Breast epithelium (tissue), 4 donors: Measurements from ENCODE around the gene SNAPC5. TPM values are rescaled to one million over a fixed set of nuclear protein-coding genes. Genes with fewer than 3 reads are reported as not detected.
A peak's percentile ranks its signal among the peaks of the same experiment; 100 is the strongest.

ENCODE experiments used
- DNase-seq, 2 donors: peaks; one replicate each; pipeline ENCODE4 v3.0.0-alpha.2; 2019; ENCODE audit warnings: low spot score in 2 of 2
- H3K27ac ChIP-seq, 2 donors: fragments of 200-600 bp; sonication (generic) in 1 of 2; one replicate each; pipeline ENCODE4 v1.5.1; 2016 to 2019; ENCODE audit warnings: mild to moderate bottlenecking in 1 of 2
- H3K27me3 ChIP-seq, 2 donors: fragments of 200-600 bp; sonication (generic) in 1 of 2; one replicate each; pipeline versions ENCODE4 v1.5.1 to v1.6.0; 2017 to 2019; ENCODE audit warnings: control low read depth in 1 of 2, mild to moderate bottlenecking in 1 of 2
- H3K36me3 ChIP-seq: fragments of 200-600 bp; one replicate; pipeline ENCODE4 v1.5.1; 2019
- H3K4me1 ChIP-seq, 2 donors: fragments of 200-600 bp; sonication (generic); one replicate each; pipeline ENCODE4 v1.5.1; 2016 to 2019; ENCODE audit warnings: control low read depth in 1 of 2
- H3K4me3 ChIP-seq, 3 donors: fragments of 200-600 bp; sonication (generic); 1 replicate in 2 of 3; 2 replicates in 1 of 3; pipeline ENCODE4 v1.5.1; 2016 to 2019; ENCODE audit warnings: mild to moderate bottlenecking in 3 of 3, moderate library complexity in 2 of 3
- H3K9me3 ChIP-seq, 2 donors: fragments of 200-600 bp; sonication (generic) in 1 of 2; one replicate each; pipeline ENCODE4 v1.5.1; 2016 to 2019; ENCODE audit warnings: control low read depth in 1 of 2
- POLR2A ChIP-seq: fragments of 450-650 bp; IDR thresholded peaks from one replicate; pipeline ENCODE4 v1.6.1; 2016; ENCODE audit warnings: antibody characterized with exemption, mild to moderate bottlenecking, moderate library complexity
- POLR2AphosphoS5 ChIP-seq, 3 donors: sonication (generic); formaldehyde crosslinking; IDR thresholded peaks; one replicate each; pipeline ENCODE4 v1.6.1; 2017; ENCODE audit warnings: antibody characterized with exemption in 3 of 3
- intact Hi-C: fragments of 100-400 bp; cut with DNase I; formaldehyde crosslinking; loops from one replicate; pipeline ENCODE4 v1.15.1; 2023; ENCODE audit warnings: low total_unique reads
- total RNA-seq, 3 donors: library from RNA; depleted of rRNA; stranded (reverse); fragments of >200 nt; gene quantifications; one replicate each; pipeline ENCODE4 v1.1.0, GENCODE V29; 2016
- TF ChIP-seq, protein P1 (sequence below), 3 donors: fragments of 450-650 bp; IDR thresholded peaks; one replicate each; pipeline ENCODE4 v1.5.1; 2016 to 2017; ENCODE audit warnings: antibody characterized with exemption in 3 of 3, mild to moderate bottlenecking in 3 of 3, moderate library complexity in 3 of 3

The SNAPC5 gene, protein sequence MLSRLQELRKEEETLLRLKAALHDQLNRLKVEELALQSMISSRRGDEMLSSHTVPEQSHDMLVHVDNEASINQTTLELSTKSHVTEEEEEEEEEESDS
- 10 to 100 TPM; 26.9 to 35.1 (median 31.5) TPM for total RNA-seq

DNA sequence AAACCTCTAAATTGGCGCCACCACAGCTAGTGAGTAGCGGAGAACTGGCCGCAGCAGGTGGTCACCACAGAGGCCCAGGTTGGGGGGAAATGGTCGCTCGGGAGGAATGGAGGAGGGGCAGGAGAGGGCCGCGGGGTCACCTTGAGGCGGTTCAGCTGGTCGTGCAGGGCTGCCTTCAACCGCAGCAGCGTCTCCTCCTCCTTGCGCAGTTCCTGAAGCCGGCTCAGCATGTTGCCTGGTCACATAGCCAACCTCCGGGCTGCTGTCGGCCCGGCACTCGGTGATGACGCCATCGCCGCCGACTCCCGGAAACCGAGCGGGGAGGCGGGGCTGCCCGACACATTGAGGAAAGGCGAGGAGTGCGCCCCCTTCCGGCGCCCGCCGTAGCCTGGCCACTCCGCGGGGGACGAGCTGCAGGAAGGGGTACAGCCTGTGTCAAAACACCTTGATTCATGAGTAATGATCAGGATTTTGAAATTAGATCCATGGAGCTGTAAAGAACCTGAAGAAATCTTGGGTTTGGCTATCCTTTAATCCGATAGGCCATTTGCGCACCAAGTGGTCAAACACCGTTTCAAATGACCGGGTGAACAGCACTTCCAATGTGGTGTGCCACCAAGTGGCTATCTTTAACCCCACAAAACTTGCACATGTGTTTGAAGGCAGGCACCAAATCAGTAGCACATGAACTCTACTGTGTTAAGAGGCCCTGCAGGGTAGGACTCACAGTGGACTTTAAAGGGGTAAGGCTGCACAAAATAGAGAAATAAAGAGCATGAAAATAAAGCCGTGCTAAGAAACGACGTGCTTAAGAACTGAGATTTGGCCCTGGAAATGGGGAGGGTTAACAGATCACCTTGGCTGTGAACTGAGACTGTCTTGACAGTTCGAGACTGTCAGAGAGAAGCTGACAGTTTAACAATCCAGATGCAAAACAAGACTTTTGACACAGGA, at the start of gene SNAPC5:
TSS of gene SNAPC5 (minus strand) at position 261 of the 954 bp plus-strand sequence. CDS start at position 230, 31 bp downstream.
- Histone ChIP-seq H3K27ac (peak within 1 kb of the TSS; percentile 93 to 94), H3K4me1 (peaks cover 2 to 5% of the 10 kb centered on the region in 2 donors), H3K36me3 (peaks cover 5% of the 10 kb centered on the region), H3K27me3 (no peaks in the 10 kb centered on the region), H3K4me3 (peak within 1 kb of the TSS; percentile 79 to 91 (median 89)), H3K9me3 (no peaks in the 10 kb centered on the region)
- peak; percentile 90 to 92 (median 91) for TF ChIP-seq POLR2AphosphoS5 (IDR thresholded peaks at IDR 0.05)
- TF ChIP-seq POLR2A: no peak
- TF ChIP-seq, protein P1, sequence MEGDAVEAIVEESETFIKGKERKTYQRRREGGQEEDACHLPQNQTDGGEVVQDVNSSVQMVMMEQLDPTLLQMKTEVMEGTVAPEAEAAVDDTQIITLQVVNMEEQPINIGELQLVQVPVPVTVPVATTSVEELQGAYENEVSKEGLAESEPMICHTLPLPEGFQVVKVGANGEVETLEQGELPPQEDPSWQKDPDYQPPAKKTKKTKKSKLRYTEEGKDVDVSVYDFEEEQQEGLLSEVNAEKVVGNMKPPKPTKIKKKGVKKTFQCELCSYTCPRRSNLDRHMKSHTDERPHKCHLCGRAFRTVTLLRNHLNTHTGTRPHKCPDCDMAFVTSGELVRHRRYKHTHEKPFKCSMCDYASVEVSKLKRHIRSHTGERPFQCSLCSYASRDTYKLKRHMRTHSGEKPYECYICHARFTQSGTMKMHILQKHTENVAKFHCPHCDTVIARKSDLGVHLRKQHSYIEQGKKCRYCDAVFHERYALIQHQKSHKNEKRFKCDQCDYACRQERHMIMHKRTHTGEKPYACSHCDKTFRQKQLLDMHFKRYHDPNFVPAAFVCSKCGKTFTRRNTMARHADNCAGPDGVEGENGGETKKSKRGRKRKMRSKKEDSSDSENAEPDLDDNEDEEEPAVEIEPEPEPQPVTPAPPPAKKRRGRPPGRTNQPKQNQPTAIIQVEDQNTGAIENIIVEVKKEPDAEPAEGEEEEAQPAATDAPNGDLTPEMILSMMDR (IDR thresholded peaks at IDR 0.05): peak; percentile 87 to 98 (median 96)
- intact Hi-C loops: loop anchor here (5.0 kb wide), 1 partner anchor 110 kb away; the partner anchor contains the start of gene MAP2K1
- peak; percentile 95 to 96 for DNase-seq

DNA sequence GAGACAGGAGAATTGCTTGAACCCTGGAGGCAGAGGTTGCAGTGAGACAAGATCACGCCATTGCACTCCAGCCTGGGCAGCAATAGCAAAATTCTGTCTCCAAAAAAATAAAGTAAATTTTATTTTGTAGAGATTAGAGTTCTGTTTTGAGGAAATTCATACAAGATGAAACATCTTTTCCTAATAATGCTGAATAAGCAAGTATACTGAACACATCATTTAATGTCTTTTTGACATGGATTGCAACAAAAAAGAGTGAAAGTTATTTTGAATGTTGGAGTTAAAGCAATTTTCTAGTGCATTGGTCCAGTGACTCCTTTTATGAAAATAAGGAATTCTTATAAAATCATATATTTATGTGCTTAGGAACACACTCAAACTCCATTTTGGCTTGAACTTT, 47.7 kb upstream of the SNAPC5 start:
- Histone ChIP-seq H3K4me3 (no peak overlapping the region), H3K27me3 (no peaks in the 10 kb centered on the region), H3K27ac (no peak overlapping the region), H3K36me3 (no peaks in the 10 kb centered on the region), H3K9me3 (no peaks in the 10 kb centered on the region), H3K4me1 (no peaks in the 10 kb centered on the region)
- TF ChIP-seq, protein P1 (IDR thresholded peaks at IDR 0.05): no peak
- TF ChIP-seq POLR2A (no peak), POLR2AphosphoS5 (IDR thresholded peaks at IDR 0.05) (no peak)
- intact Hi-C loops: no loop called here
- DNase-seq: no peak

DNA sequence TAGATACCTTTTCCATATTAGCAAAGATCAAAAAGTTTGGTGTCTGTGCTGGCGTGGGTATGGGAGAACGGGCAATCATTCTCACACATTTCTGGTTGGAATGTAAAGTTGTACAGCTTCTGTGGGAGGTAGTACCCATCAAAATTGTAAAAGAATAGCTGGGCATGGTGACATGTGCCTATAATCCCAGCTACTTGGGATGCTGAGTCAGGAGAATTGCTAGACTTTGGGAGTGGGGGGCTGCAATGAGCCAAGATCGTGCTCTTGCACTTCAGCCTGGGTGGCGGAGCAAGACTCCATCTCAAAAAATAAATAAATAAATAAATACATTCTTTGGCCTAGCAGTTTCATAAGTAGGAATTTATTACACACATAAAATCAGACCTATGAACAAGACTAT, 45.3 kb upstream of the SNAPC5 start:
- no peak for DNase-seq
- intact Hi-C loops: no loop called here
- Histone ChIP-seq H3K27ac (no peak overlapping the region), H3K4me3 (no peak overlapping the region), H3K36me3 (no peaks in the 10 kb centered on the region), H3K9me3 (no peaks in the 10 kb centered on the region), H3K27me3 (no peaks in the 10 kb centered on the region), H3K4me1 (no peaks in the 10 kb centered on the region)
- TF ChIP-seq, protein P1 (IDR thresholded peaks at IDR 0.05): no peak
- no peak for TF ChIP-seq POLR2A
- no peak for TF ChIP-seq POLR2AphosphoS5 (IDR thresholded peaks at IDR 0.05)

DNA sequence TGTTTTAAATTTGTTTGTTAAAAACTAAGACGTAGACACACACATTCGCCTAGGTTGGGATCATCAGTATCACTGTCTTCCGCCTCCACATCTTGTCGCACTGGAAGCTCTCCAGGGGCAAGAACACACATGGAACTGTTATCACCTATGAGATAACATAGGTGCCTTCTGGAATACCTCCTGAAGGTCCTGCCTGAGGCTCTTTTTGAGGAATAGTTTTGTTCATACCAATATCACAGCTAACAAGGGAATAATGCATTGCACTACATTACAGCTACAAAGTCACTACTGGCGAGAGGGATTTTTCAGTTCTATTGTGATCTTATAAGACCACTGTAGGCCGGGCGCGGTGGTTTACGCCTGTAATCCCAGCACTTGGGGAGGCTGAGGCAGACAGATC, 37.5 kb upstream of the SNAPC5 start:
- H3K9me3 ChIP-seq: no peaks in the 10 kb centered on the region
- no peak for DNase-seq
- H3K36me3 ChIP-seq: no peaks in the 10 kb centered on the region
- no peak overlapping the region for H3K27ac ChIP-seq
- no peak for TF ChIP-seq POLR2A
- TF ChIP-seq, protein P1 (IDR thresholded peaks at IDR 0.05): no peak
- TF ChIP-seq POLR2AphosphoS5 (IDR thresholded peaks at IDR 0.05): no peak
- no peak overlapping the region for H3K4me3 ChIP-seq
- no peaks in the 10 kb centered on the region for H3K27me3 ChIP-seq
- no peaks in the 10 kb centered on the region for H3K4me1 ChIP-seq
- intact Hi-C loops: no loop called here

DNA sequence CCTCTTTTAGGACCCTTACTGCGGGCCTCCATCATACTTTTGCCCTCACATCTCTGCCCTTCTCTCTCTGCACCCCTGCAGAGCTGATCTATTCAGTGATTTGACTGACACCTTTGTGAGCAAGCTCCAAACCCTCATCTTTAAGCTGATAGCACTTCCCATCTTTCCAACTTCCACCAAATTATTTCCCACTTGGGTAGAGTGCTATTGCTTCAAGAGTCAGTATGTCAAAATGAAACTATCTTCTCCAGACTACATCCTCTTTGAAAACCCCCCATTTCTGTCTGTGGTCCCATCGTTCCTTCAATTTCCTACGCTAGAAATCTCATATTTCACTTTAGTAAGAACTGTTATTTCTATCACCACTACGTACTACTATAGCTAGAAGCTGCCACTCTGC, 27.3 kb upstream of the SNAPC5 start:
- intact Hi-C loops: no loop called here
- DNase-seq: no peak
- Histone ChIP-seq H3K9me3 (no peaks in the 10 kb centered on the region), H3K36me3 (no peaks in the 10 kb centered on the region), H3K4me1 (no peaks in the 10 kb centered on the region), H3K4me3 (no peak overlapping the region), H3K27me3 (no peaks in the 10 kb centered on the region), H3K27ac (no peak overlapping the region)
- TF ChIP-seq POLR2A (no peak), POLR2AphosphoS5 (IDR thresholded peaks at IDR 0.05) (no peak)
- TF ChIP-seq, protein P1 (IDR thresholded peaks at IDR 0.05): no peak
